GM12878 (cell line): ENCODE data around the gene EIF2B5.
"Not testable (repeated sequence)": the region's sequence is repeated elsewhere in the genome, so short reads cannot be mapped to it uniquely, and the experiment has no call there.

Source experiments
- CTCF ChIP-seq, 3 experiments: IDR thresholded peaks in 2 of 3; conservative IDR thresholded peaks in 1 of 3; 2 replicates each; pipeline ENCODE4 v1.5.1; 2011; ENCODE audit warnings: low read depth in 3 of 3, low read length in 3 of 3, mild to moderate bottlenecking in 3 of 3, control low read depth in 2 of 3, moderate library complexity in 2 of 3, inconsistent platforms in 1 of 3, mixed read lengths in 1 of 3; ENCODE audit not compliant: control insufficient read depth in 2 of 3, insufficient read depth in 1 of 3; ENCODE audit errors: extremely low read depth in 1 of 3
- DPF2 ChIP-seq: fragments of 450-650 bp; IDR thresholded peaks from 2 replicates; pipeline ENCODE4 v1.6.1; 2017; ENCODE audit warnings: mild to moderate bottlenecking
- EP300 ChIP-seq, 2 experiments: fragments of 150-350 bp in 1 of 2; IDR thresholded peaks; 2 replicates each; pipeline ENCODE4 v1.6.1; 2011 to 2012; ENCODE audit warnings: low read depth in 2 of 2, low read length in 2 of 2, borderline replicate concordance in 1 of 2, improper control_type of control experiment in 1 of 2, inconsistent platforms in 1 of 2; ENCODE audit not compliant: control insufficient read depth in 1 of 2
- HSF1 ChIP-seq: fragments of 150-350 bp; IDR thresholded peaks from 2 replicates; pipeline ENCODE4 v1.6.1; 2014; ENCODE audit warnings: mild to moderate bottlenecking, low read depth, low read length
- JUND ChIP-seq: IDR thresholded peaks from 2 replicates; pipeline ENCODE4 v1.6.1; 2012; ENCODE audit warnings: low read depth, mild to moderate bottlenecking, low read length, improper control_type of control experiment, moderate library complexity
- POLR2AphosphoS5 ChIP-seq: IDR thresholded peaks from 2 replicates; pipeline ENCODE4 v1.6.1; 2011; ENCODE audit warnings: mild to moderate bottlenecking, low read length, inconsistent platforms
- PRDM15 ChIP-seq: fragments of 450-650 bp; formaldehyde crosslinking; IDR thresholded peaks from 2 replicates; pipeline ENCODE4 v1.4.0; 2020; ENCODE audit warnings: mild to moderate bottlenecking, moderate library complexity
- RELA ChIP-seq: fragments of 450-650 bp; IDR thresholded peaks from 2 replicates; pipeline ENCODE4 v1.8.0; 2014; ENCODE audit warnings: borderline replicate concordance; ENCODE audit not compliant: partially characterized antibody
- REST ChIP-seq: IDR thresholded peaks from 2 replicates; pipeline ENCODE4 v1.6.1; 2012; ENCODE audit warnings: mild to moderate bottlenecking, low read depth, low read length
- TCF12 ChIP-seq: IDR thresholded peaks from 2 replicates; pipeline ENCODE4 v1.6.1; 2011; ENCODE audit warnings: low read depth, mild to moderate bottlenecking, low read length

GRCh38 chr3:184162571-184163070, 27.5 kb downstream of the EIF2B5 start:
- TF ChIP-seq CTCF (IDR thresholded peaks at IDR 0.05 in 2 of 3, conservative IDR thresholded peaks at IDR 0.05 in 1 of 3; ENCODE audit: control insufficient read depth in 2 of 3, extremely low read depth in 1 of 3, insufficient read depth in 1 of 3, low read depth in 3 of 3, low read length in 3 of 3); POLR2AphosphoS5; REST; EP300 (IDR thresholded peaks at IDR 0.05; ENCODE audit: borderline replicate concordance in 1 of 2, control insufficient read depth in 1 of 2, low read depth in 2 of 2, low read length in 2 of 2); PRDM15; HSF1; RELA; DPF2; TCF12; JUND: not testable (repeated sequence)
